A673 (cell line): ENCODE data around the gene FRMD4A.

Experiments used
- CTCF ChIP-seq: fragments of 300-800, 200-600 bp; sonication (generic); conservative IDR thresholded peaks from 2 replicates; pipeline ENCODE4 v1.5.1; 2017; ENCODE audit warnings: low read depth, mild to moderate bottlenecking, antibody characterized with exemption, low read length, moderate library complexity, mixed read lengths
- EZH2 ChIP-seq: fragments of 200-600 bp; sonication (generic); IDR thresholded peaks from 2 replicates; pipeline ENCODE4 v1.6.1; 2017; ENCODE audit warnings: borderline replicate concordance, low read depth, mild to moderate bottlenecking, mixed read lengths, antibody characterized with exemption, low read length; ENCODE audit not compliant: poor library complexity, severe bottlenecking

- TF ChIP-seq CTCF (no peak), EZH2 (no peak)
These were observed 598.3 kb downstream of the FRMD4A start for GRCh38 chr10:13732465-13732881.
